A673 (cell line): ENCODE measurements around the gene AMMECR1. TPM values are rescaled to one million over a fixed set of nuclear protein-coding genes. Genes with fewer than 3 reads are reported as not detected.

Experiments used
- BruUV-seq: library from RNA; stranded (reverse); fragments of 400-500 nt; replicated peaks from 2 replicates; lab custom pipeline; 2021; lab: Mats Ljungman, UMichigan
- CTCF ChIA-PET: fragments of 300-600 bp; sonication (Branson Sonifier 250); formaldehyde crosslinking; loops from one replicate; lab custom pipeline; 2022; ENCODE audit warnings: antibody characterized with exemption; lab: Charles Lee
- POLR2A ChIA-PET: fragments of 300-600 bp; sonication (Branson Sonifier 250); formaldehyde crosslinking; loops from one replicate; lab custom pipeline; 2022; ENCODE audit warnings: antibody characterized with exemption; ENCODE audit not compliant: low non-redundant PET; lab: Charles Lee
- DNase-seq: peaks from one replicate; pipeline ENCODE4 v3.0.0-alpha.2; 2015; ENCODE audit warnings: low spot score
- H3K27ac ChIP-seq: fragments of 200-600 bp; sonication (generic); 2 replicates; pipeline ENCODE4 v1.5.1; 2016; ENCODE audit warnings: mixed run types, low read depth, mild to moderate bottlenecking, mixed read lengths, antibody characterized with exemption, low read length; ENCODE audit not compliant: poor library complexity, severe bottlenecking
- H3K27me3 ChIP-seq: fragments of 200-600 bp; sonication (generic); replicated peaks from 2 replicates; pipeline ENCODE4 v1.6.1; 2017; ENCODE audit warnings: mixed run types, low read depth, mild to moderate bottlenecking, mixed read lengths, antibody characterized with exemption, low read length; ENCODE audit not compliant: insufficient read depth, poor library complexity
- H3K36me3 ChIP-seq: fragments of 200-600 bp; sonication (generic); 2 replicates; pipeline ENCODE4 v1.6.1; 2016; ENCODE audit warnings: mixed run types, mild to moderate bottlenecking, mixed read lengths, antibody characterized with exemption, low read length; ENCODE audit not compliant: insufficient read depth, poor library complexity, severe bottlenecking
- H3K4me1 ChIP-seq: fragments of 200-600 bp; sonication (generic); 2 replicates; pipeline ENCODE4 v1.6.1; 2017; ENCODE audit warnings: mixed run types, mild to moderate bottlenecking, mixed read lengths, antibody characterized with exemption, low read length; ENCODE audit not compliant: insufficient read depth, poor library complexity, severe bottlenecking
- H3K4me3 ChIP-seq: fragments of 200-600 bp; sonication (generic); 2 replicates; pipeline ENCODE4 v1.5.1; 2016; ENCODE audit warnings: low read depth, mixed run types, mild to moderate bottlenecking, mixed read lengths, low read length; ENCODE audit not compliant: poor library complexity, severe bottlenecking
- H3K9me3 ChIP-seq: fragments of 200-600 bp; sonication (generic); 2 replicates; pipeline ENCODE4 v1.6.1; 2016; ENCODE audit warnings: mixed run types, low read depth, mild to moderate bottlenecking, mixed read lengths, antibody characterized with exemption, low read length; ENCODE audit not compliant: poor library complexity, severe bottlenecking
- CTCF ChIP-seq: fragments of 300-800, 200-600 bp; sonication (generic); conservative IDR thresholded peaks from 2 replicates; pipeline ENCODE4 v1.5.1; 2017; ENCODE audit warnings: low read depth, mild to moderate bottlenecking, antibody characterized with exemption, low read length, moderate library complexity, mixed read lengths
- EZH2 ChIP-seq: fragments of 200-600 bp; sonication (generic); IDR thresholded peaks from 2 replicates; pipeline ENCODE4 v1.6.1; 2017; ENCODE audit warnings: borderline replicate concordance, low read depth, mild to moderate bottlenecking, mixed read lengths, antibody characterized with exemption, low read length; ENCODE audit not compliant: poor library complexity, severe bottlenecking
- intact Hi-C: fragments of 100-400 bp; cut with micrococcal nuclease; formaldehyde crosslinking; loops from one replicate; pipeline ENCODE4 v1.10.0; 2022; ENCODE audit not compliant: unreplicated experiment
- total RNA-seq: library from RNA; stranded (reverse); gene quantifications from 2 replicates; pipeline ENCODE4 v1.2.3, GENCODE V29; 2021

AMMECR1 gene
- total RNA-seq, 1 experiment from 2014 or later, result 13.0 TPM

GRCh38 chrX:110222497-110223257, 95.2 kb downstream of the AMMECR1 start:
- Histone ChIP-seq H3K36me3 (no peaks in the 10 kb centered on the region), H3K4me1 (peaks cover 32% of the 10 kb centered on the region), H3K4me3 (no peak overlapping the region), H3K27ac (no peak overlapping the region), H3K9me3 (no peaks in the 10 kb centered on the region), H3K27me3 (no peaks in the 10 kb centered on the region)
- intact Hi-C loops, result loop anchor here (5.0 kb wide), 1 partner anchor 95 kb away; the partner anchor contains the start of gene AMMECR1
- CTCF ChIA-PET, result no interaction called here
- no peak for DNase-seq
- BruUV-seq, result no TSS peak
- POLR2A ChIA-PET, result no interaction called here
- TF ChIP-seq EZH2 (no peak), CTCF (no peak)

- DNase-seq, result no peak
- no peak overlapping the region for H3K27ac ChIP-seq
- H3K4me1 ChIP-seq, result peaks cover 45% of the 10 kb centered on the region
- TF ChIP-seq EZH2, result no peak
- TF ChIP-seq CTCF, result no peak
- no peaks in the 10 kb centered on the region for H3K9me3 ChIP-seq
- H3K27me3 ChIP-seq, result no peaks in the 10 kb centered on the region
- H3K4me3 ChIP-seq, result no peak overlapping the region
- ChIA-PET POLR2A (no interaction called here), CTCF (no interaction called here)
- intact Hi-C loops, result loop anchor here (5.0 kb wide), 1 partner anchor 97 kb away; the partner anchor contains the start of gene AMMECR1
- no peaks in the 10 kb centered on the region for H3K36me3 ChIP-seq
- no TSS peak for BruUV-seq
Measured at GRCh38 chrX:110219920-110220319, 98.0 kb downstream of the AMMECR1 start.

GRCh38 chrX:110218591-110218990, 99.3 kb downstream of the AMMECR1 start:
- TF ChIP-seq EZH2 (no peak), CTCF (no peak)
- peak; percentile 48 for DNase-seq
- no TSS peak for BruUV-seq
- ChIA-PET CTCF (no interaction called here), POLR2A (no interaction called here)
- Histone ChIP-seq H3K4me3 (no peak overlapping the region), H3K9me3 (no peaks in the 10 kb centered on the region), H3K27ac (no peak overlapping the region), H3K4me1 (peaks cover 51% of the 10 kb centered on the region), H3K27me3 (no peaks in the 10 kb centered on the region), H3K36me3 (no peaks in the 10 kb centered on the region)
- intact Hi-C loops, result no loop called here
